ENCODE results near the gene ANTKMT. TPM values are rescaled to one million over a fixed set of nuclear protein-coding genes. Genes with fewer than 3 reads are reported as not detected.
A peak's percentile ranks its signal among the peaks of the same experiment; 100 is the strongest.

The ANTKMT gene, protein sequence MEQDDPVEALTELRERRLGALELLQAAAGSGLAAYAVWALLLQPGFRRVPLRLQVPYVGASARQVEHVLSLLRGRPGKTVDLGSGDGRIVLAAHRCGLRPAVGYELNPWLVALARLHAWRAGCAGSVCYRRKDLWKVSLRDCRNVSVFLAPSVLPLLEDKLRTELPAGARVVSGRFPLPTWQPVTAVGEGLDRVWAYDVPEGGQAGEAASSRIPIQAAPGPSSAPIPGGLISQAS
- total RNA-seq, result 44.2 and 44.9 TPM in 2 replicates
- long read RNA-seq, partial matches to known transcripts, result 0 of 1 reads
- long read RNA-seq, other reads (novel, unspliced or antisense), result 0 of 1 reads

DNA sequence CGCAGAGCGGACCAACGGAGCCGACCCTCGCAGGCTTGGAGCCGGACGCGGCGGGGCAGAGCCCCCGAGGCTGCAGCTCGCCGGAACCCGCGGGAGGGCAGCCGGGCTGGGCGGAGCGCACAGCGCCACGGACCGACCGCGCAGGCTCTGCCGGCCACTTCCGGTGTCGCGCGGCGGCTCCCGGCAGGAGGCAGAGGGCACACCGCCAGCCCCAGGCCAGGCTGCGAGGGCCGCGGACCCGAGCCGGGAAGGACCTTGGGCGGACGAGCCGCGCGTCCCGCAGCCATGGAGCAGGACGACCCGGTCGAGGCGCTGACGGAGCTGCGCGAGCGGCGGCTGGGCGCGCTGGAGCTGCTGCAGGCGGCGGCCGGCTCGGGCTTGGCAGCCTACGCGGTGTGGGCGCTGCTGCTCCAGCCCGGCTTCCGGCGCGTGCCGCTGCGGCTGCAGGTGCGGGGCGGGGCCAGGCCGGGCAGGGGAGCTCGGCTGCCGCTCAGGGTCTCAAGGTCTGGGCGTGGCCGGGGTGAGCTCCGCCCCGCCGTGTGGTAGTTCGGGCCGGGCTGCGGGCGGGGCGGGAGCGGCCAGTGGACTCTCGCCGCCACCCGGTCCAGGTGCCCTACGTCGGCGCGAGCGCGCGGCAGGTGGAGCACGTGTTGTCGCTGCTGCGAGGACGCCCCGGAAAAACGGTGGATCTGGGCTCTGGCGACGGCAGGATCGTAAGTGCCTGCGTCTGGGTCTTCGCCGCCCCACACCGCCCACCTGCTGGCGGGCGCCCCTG, at the start of gene ANTKMT:
ANTKMT (plus strand) TSS at position 157 of the 775 bp plus-strand sequence; CDS start at position 286, 129 bp downstream.
- peak within 1 kb of the TSS; percentile 77 for H3K4me3 Mint-ChIP-seq (ENCODE audit: low read depth)
- peaks cover 11% of the 10 kb centered on the region for H3K27me3 Mint-ChIP-seq
- H3K36me3 Mint-ChIP-seq (ENCODE audit: insufficient read depth), result no peaks in the 10 kb centered on the region
- TF ChIP-seq, protein P1, sequence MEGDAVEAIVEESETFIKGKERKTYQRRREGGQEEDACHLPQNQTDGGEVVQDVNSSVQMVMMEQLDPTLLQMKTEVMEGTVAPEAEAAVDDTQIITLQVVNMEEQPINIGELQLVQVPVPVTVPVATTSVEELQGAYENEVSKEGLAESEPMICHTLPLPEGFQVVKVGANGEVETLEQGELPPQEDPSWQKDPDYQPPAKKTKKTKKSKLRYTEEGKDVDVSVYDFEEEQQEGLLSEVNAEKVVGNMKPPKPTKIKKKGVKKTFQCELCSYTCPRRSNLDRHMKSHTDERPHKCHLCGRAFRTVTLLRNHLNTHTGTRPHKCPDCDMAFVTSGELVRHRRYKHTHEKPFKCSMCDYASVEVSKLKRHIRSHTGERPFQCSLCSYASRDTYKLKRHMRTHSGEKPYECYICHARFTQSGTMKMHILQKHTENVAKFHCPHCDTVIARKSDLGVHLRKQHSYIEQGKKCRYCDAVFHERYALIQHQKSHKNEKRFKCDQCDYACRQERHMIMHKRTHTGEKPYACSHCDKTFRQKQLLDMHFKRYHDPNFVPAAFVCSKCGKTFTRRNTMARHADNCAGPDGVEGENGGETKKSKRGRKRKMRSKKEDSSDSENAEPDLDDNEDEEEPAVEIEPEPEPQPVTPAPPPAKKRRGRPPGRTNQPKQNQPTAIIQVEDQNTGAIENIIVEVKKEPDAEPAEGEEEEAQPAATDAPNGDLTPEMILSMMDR (IDR thresholded peaks at IDR 0.05; ENCODE audit: unreplicated experiment), result peak; percentile 10
- H3K27ac Mint-ChIP-seq, result peak within 1 kb of the TSS; percentile 90
- H3K4me1 Mint-ChIP-seq (ENCODE audit: low read depth), result peaks cover 12% of the 10 kb centered on the region
- peak; percentile 81 for DNase-seq (ENCODE audit: low spot score, unreplicated experiment)
- no peaks in the 10 kb centered on the region for H3K9me3 Mint-ChIP-seq (ENCODE audit: low read depth)

DNA sequence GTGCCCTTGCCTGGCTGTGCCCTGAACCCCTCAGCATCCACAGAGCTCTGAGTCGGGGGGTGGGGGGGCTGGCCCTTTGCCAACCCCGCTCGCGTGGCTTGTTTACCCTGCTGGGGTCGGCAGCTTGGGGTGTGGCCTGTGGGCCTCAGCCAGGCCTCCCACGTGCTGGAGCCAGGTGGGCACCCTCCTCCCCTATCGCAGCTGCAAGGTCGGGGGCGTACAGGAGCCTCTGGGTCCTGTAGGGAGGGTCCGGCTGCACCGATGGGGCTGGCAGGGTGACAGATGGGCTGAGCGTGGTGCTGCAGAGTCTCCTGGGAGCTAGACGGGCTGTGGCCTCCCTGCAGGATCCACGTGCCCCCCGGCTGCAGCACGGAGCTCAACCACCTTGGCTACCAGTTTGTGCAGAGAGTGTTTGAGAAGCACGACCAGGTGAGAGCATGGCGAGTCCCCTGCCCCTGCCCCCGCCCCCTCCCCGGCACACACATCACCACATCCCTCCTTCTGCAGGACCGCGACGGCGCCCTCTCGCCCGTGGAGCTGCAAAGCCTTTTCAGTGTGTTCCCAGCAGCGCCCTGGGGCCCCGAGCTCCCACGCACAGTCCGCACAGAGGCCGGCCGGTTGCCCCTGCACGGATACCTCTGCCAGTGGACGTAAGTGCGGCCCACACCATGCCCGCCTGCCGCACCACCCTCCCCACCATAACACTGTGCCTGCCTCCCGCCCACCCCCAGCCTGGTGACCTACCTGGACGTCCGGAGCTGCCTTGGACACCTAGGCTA, 49.4 kb upstream of the ANTKMT start:
- Mint-ChIP-seq H3K9me3 (ENCODE audit: low read depth) (no peaks in the 10 kb centered on the region), H3K27ac (no peak overlapping the region), H3K36me3 (ENCODE audit: insufficient read depth) (no peaks in the 10 kb centered on the region), H3K27me3 (peaks cover 4% of the 10 kb centered on the region), H3K4me1 (ENCODE audit: low read depth) (peaks cover 2% of the 10 kb centered on the region), H3K4me3 (ENCODE audit: low read depth) (no peak overlapping the region)
- TF ChIP-seq, protein P1 (IDR thresholded peaks at IDR 0.05; ENCODE audit: unreplicated experiment), result no peak
- no peak for DNase-seq (ENCODE audit: low spot score, unreplicated experiment)

DNA sequence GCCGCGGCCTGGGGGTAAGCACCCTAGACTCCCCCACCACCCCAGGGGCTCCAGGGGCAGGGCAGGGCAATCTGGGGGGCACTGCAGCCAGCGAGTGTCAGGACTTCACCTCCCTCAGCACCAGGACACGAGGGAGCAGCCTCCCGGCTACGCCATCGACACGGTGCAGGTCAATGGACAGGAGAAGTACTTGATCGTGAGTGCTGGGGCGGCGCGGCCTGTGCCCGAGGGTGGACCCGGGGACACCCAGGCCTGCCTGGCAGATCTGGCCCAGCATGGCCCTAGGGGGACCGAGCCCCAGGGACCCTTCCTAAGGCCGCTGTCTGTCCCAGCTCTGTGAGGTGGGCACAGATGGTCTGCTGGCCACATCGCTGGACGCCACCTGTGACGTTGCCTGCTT, 48.6 kb upstream of the ANTKMT start:
- H3K27me3 Mint-ChIP-seq, result peaks cover 4% of the 10 kb centered on the region
- TF ChIP-seq, protein P1 (IDR thresholded peaks at IDR 0.05; ENCODE audit: unreplicated experiment), result no peak
- peaks cover 2% of the 10 kb centered on the region for H3K4me1 Mint-ChIP-seq (ENCODE audit: low read depth)
- H3K4me3 Mint-ChIP-seq (ENCODE audit: low read depth), result no peak overlapping the region
- H3K27ac Mint-ChIP-seq, result no peak overlapping the region
- DNase-seq (ENCODE audit: low spot score, unreplicated experiment), result no peak
- H3K36me3 Mint-ChIP-seq (ENCODE audit: insufficient read depth), result no peaks in the 10 kb centered on the region
- no peaks in the 10 kb centered on the region for H3K9me3 Mint-ChIP-seq (ENCODE audit: low read depth)

DNA sequence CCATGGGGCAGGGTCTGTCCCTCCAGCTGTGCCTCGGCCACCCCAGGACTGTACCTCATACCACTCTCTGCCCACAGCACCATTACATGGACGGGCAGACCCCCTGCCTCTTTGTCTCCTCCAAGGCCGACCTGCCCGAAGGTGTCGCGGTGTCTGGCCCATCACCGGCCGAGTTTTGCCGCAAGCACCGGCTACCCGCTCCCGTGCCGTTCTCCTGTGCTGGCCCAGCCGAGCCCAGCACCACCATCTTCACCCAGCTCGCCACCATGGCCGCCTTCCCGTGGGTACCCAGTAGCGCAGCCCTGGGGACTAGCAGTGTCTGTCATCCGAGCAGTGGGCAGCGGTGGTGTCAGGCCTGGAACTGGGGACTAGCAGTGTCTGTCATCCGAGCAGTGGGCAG, 48.1 kb upstream of the ANTKMT start:
- no peak overlapping the region for H3K27ac Mint-ChIP-seq
- no peaks in the 10 kb centered on the region for H3K36me3 Mint-ChIP-seq (ENCODE audit: insufficient read depth)
- no peak overlapping the region for H3K4me3 Mint-ChIP-seq (ENCODE audit: low read depth)
- TF ChIP-seq, protein P1 (IDR thresholded peaks at IDR 0.05; ENCODE audit: unreplicated experiment), result no peak
- no peak for DNase-seq (ENCODE audit: low spot score, unreplicated experiment)
- peaks cover 2% of the 10 kb centered on the region for H3K4me1 Mint-ChIP-seq (ENCODE audit: low read depth)
- H3K9me3 Mint-ChIP-seq (ENCODE audit: low read depth), result no peaks in the 10 kb centered on the region
- peaks cover 4% of the 10 kb centered on the region for H3K27me3 Mint-ChIP-seq

All from progenitor cell of endocrine pancreas (in vitro differentiated cells).